K562 (cell line): Measurements from ENCODE around the gene SOS1. TPM values are rescaled to one million over a fixed set of nuclear protein-coding genes. Genes with fewer than 3 reads are reported as not detected.

Experiments
- ADNP ChIP-seq: fragments of 200-800 bp; sonication (Bioruptor generic); IDR thresholded peaks from 2 replicates; pipeline ENCODE4 v1.6.1; 2016; ENCODE audit warnings: missing genetic modification characterization, missing compliant biosample characterization
- ATF3 ChIP-seq, 2 experiments: fragments of 450-650 bp in 1 of 2; sonication (generic) in 1 of 2; formaldehyde crosslinking in 1 of 2; IDR thresholded peaks in 1 of 2; conservative IDR thresholded peaks in 1 of 2; 2 replicates each; pipeline versions ENCODE4 v1.6.1 to v1.8.1; 2016 to 2023; ENCODE audit warnings: mild to moderate bottlenecking in 2 of 2, moderate library complexity in 2 of 2, inconsistent platforms in 1 of 2, missing genetic modification reagents in 1 of 2
- ATF4 ChIP-seq: fragments of 450-650 bp; formaldehyde crosslinking; IDR thresholded peaks from 2 replicates; pipeline ENCODE4 v1.4.0; 2022; ENCODE audit warnings: mild to moderate bottlenecking, moderate library complexity
- BRCA1 ChIP-seq, 2 experiments: fragments of 450-650 bp in 1 of 2; sonication (generic) in 1 of 2; formaldehyde crosslinking in 1 of 2; IDR thresholded peaks; 2 replicates each; pipeline versions ENCODE4 v1.5.0 to v1.6.1; 2017 to 2020; ENCODE audit warnings: mild to moderate bottlenecking in 1 of 2, missing genetic modification reagents in 1 of 2
- CREBBP ChIP-seq: IDR thresholded peaks from one replicate; pipeline ENCODE4 v1.6.1; 2012; ENCODE audit warnings: low read depth, mild to moderate bottlenecking, control low read depth, inconsistent platforms, low read length
- CTCF ChIP-seq, 3 experiments: IDR thresholded peaks in 2 of 3; conservative IDR thresholded peaks in 1 of 3; 2 replicates each; pipeline ENCODE4 v1.5.1; 2011 to 2012; ENCODE audit warnings: low read length in 3 of 3, mild to moderate bottlenecking in 3 of 3, control low read depth in 2 of 3, improper control_type of control experiment in 1 of 3, inconsistent platforms in 1 of 3, low read depth in 1 of 3, mixed read lengths in 1 of 3, moderate library complexity in 1 of 3; ENCODE audit not compliant: insufficient read depth in 2 of 3
- E2F5 ChIP-seq: sonication (generic); formaldehyde crosslinking; IDR thresholded peaks from 2 replicates; pipeline ENCODE4 v1.8.0; 2022; ENCODE audit warnings: mild to moderate bottlenecking, missing genetic modification reagents
- ETV1 ChIP-seq: fragments of 450-650 bp; conservative IDR thresholded peaks from 2 replicates; pipeline ENCODE4 v1.6.1; 2016; ENCODE audit warnings: missing genetic modification characterization, control low read depth, low read depth, missing compliant biosample characterization
- GATAD2B ChIP-seq: fragments of 450-650 bp; IDR thresholded peaks from 2 replicates; pipeline ENCODE4 v1.6.1; 2017; ENCODE audit warnings: mild to moderate bottlenecking, borderline replicate concordance
- GTF2A2 ChIP-seq: IDR thresholded peaks from 2 replicates; pipeline ENCODE4 v1.6.1; 2016; ENCODE audit warnings: mild to moderate bottlenecking, missing genetic modification characterization, missing compliant biosample characterization
- GTF2B ChIP-seq: IDR thresholded peaks from 2 replicates; pipeline ENCODE4 v1.6.1; 2011; ENCODE audit not compliant: insufficient read length; ENCODE audit errors: extremely low read depth
- HNRNPL ChIP-seq: fragments of 200-400 bp; formaldehyde crosslinking; IDR thresholded peaks from 2 replicates; pipeline ENCODE4 v1.6.1; 2017; ENCODE audit warnings: low read depth, mild to moderate bottlenecking, low read length
- MCM2 ChIP-seq: fragments of 450-650 bp; IDR thresholded peaks from 2 replicates; pipeline ENCODE4 v1.6.1; 2017; ENCODE audit warnings: low read depth, mild to moderate bottlenecking
- NELFE ChIP-seq: IDR thresholded peaks from 2 replicates; pipeline ENCODE4 v1.6.1; 2011; ENCODE audit warnings: mild to moderate bottlenecking; ENCODE audit not compliant: insufficient read depth, insufficient read length
- NR0B1 ChIP-seq: fragments of 450-650 bp; IDR thresholded peaks from one replicate; pipeline ENCODE4 v1.6.1; 2018; ENCODE audit warnings: mild to moderate bottlenecking, moderate library complexity; ENCODE audit not compliant: partially characterized antibody
- RBM22 ChIP-seq: fragments of 200-400 bp; formaldehyde crosslinking; IDR thresholded peaks from 2 replicates; pipeline ENCODE4 v1.6.1; 2018; ENCODE audit warnings: low read length, low read depth; ENCODE audit not compliant: poor library complexity, severe bottlenecking
- THRB ChIP-seq: fragments of 450-650 bp; formaldehyde crosslinking; conservative IDR thresholded peaks from 2 replicates; pipeline ENCODE4 v1.4.0; 2022; ENCODE audit warnings: mild to moderate bottlenecking, missing genetic modification characterization
- ZNF408 ChIP-seq: fragments of 250-450 bp; sonication (Bioruptor Pico); IDR thresholded peaks from 2 replicates; pipeline ENCODE4 v1.4.0; 2020; ENCODE audit warnings: low read depth, mild to moderate bottlenecking, moderate library complexity
- ZNF507 ChIP-seq: conservative IDR thresholded peaks from 2 replicates; pipeline ENCODE4 v1.6.1; 2017; ENCODE audit warnings: missing genetic modification characterization, missing compliant biosample characterization
- polyA plus RNA-seq, 8 experiments: library from polyadenylated mRNA; depleted of rRNA in 4 of 8; stranded (reverse) in 5 of 8; unstranded in 3 of 8; fragments of >200 nt; fragmentation: Nextera tagmentation in 2 of 8; fragmentation: Illumina TruSeq in 1 of 8; extraction: Ambion mirVana in 2 of 8; extraction: Trizol in 1 of 8; gene quantifications; 2 replicates each; pipeline versions ENCODE4 v1.2.1 to v1.2.3, GENCODE V29; 2011 to 2014; ENCODE audit warnings: inconsistent platforms in 1 of 8, missing spikeins in 1 of 8
- total RNA-seq, 7 experiments: library from RNA; depleted of rRNA in 6 of 7; stranded (reverse); fragments of >200 nt in 6 of 7; fragmentation: Illumina TruSeq in 2 of 7; extraction: Trizol in 2 of 7; gene quantifications; 2 replicates each; pipeline versions ENCODE4 v1.2.1 to v1.2.3, GENCODE V29; 2011 to 2021; ENCODE audit warnings: low replicate concordance in 1 of 7

Gene SOS1
- total and polyA plus RNA-seq, 9 of the 15 experiments (the other 6 are each of a cell fraction or from before 2014, with no cell fraction given) = 2.5 to 27.1 (median 16.3) TPM

- TF ChIP-seq GTF2B (no peak), CTCF (IDR thresholded peaks at IDR 0.05 in 2 of 3, conservative IDR thresholded peaks at IDR 0.05 in 1 of 3; ENCODE audit: insufficient read depth in 2 of 3, low read depth in 1 of 3, low read length in 3 of 3) (peak; percentile 50 to 87 (median 52); a peak in 4 of 6 replicates), ZNF507 (tag) (no peak), THRB (CRISPR knock-in tag) (no peak), ATF4 (no peak), HNRNPL (no peak), NR0B1 (no peak), ETV1 (no peak), GTF2A2 (tag) (no peak), ATF3 (IDR thresholded peaks at IDR 0.05) (no peak), ATF3 (CRISPR knock-in tag; conservative IDR thresholded peaks at IDR 0.05) (no peak), ADNP (tag) (no peak), RBM22 (no peak), BRCA1 (IDR thresholded peaks at IDR 0.05) (no peak), BRCA1 (CRISPR knock-in tag; IDR thresholded peaks at IDR 0.05) (no peak), CREBBP (no peak), NELFE (no peak), E2F5 (CRISPR knock-in tag) (no peak), GATAD2B (0 out of 2 replicates have a peak, but pooled peaks have one; percentile 30), ZNF408 (CRISPR knock-in tag) (no peak), MCM2 (no peak)
Observed at GRCh38 chr2:39059366-39059952, 61.4 kb downstream of the SOS1 start (continued).
